ENCODE measurements around the gene NT5M. TPM values are rescaled to one million over a fixed set of nuclear protein-coding genes. Genes with fewer than 3 reads are reported as not detected.

NT5M gene
- total RNA-seq, 2 donors from 2014 or later, result 1.2 to 1.3 TPM

DNA sequence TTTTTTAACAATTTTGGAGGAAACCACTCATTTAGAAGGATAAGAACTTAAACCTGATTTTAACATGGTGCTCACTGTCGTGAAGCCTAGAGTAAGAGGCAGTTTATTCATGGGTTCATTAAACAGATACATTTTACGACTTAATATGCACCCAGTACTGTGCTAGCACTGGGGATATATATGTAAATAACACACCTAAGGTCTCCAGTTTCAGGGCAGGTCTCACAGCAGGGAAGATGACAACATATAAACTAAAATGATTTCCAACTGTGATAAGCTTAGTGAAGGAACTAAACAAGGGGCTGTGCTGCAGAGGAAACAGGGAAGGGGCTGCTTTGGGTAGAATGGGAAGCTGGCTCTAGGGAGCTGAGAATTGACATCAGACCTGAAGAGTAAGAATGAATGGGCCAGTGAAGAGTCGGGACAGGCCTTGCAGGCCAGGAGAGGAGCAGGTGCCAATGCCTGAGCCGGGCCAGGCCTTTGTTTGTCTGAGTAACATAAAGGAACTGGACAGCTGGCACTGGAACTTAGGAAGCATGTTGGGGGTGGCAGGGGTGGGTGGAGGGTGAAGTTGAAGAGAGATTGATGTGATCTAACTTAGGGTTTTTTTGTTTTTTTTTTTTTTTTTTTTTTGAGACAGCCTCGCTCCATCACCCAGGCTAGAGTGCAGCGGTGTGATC is 12.1 kb downstream of the NT5M start:
- no peak overlapping the region for H3K4me3 ChIP-seq
- no peak overlapping the region for H3K27ac ChIP-seq
- intact Hi-C loops (cut with DNase I), result no loop called here
- no peaks in the 10 kb centered on the region for H3K9me3 ChIP-seq
- no peaks in the 10 kb centered on the region for H3K4me1 ChIP-seq
- no peaks in the 10 kb centered on the region for H3K36me3 ChIP-seq
- no peak for DNase-seq
- TF ChIP-seq CTCF (IDR thresholded peaks at IDR 0.05), result no peak
- H3K27me3 ChIP-seq, result no peaks in the 10 kb centered on the region
- H3K9ac ChIP-seq (ENCODE audit: low read depth in 2 of 2, low read length in 2 of 2), result no peak overlapping the region

DNA sequence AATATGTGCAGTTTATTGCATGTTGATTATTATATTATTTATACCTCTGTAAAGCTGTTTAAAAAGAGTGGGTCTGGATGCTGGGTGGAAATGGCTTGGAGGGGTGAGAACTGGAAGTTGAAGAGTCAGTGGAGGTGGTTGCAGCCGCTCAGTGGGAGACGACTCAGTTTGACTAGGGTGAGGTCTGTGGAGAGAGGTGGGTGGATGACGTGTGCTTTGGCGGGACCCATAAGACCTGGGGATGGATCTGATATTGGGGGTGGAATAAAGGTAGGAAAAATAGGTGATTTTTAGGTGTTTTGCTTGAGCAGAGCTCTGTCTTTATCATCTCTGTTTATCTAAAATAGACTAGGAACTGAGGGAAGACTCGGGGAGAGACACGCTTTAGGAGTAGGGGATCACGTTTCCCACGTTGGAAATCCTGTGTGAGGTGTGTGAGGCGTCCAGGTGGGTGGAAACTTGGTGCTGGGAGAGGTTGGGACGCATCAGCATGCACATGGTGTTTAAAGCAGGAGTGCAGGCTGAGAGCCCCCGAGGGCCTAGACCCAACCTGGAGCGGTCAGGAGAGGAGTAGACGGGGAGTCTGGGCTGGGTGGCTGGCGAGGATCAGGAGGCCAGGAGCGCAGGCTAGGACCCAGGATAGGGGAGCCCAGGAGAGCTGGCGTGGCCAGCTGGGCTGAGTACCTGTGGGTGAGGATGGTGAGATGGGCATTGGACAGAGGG is 17.2 kb downstream of the NT5M start:
- Histone ChIP-seq H3K27ac (no peak overlapping the region), H3K4me3 (no peak overlapping the region), H3K9ac (ENCODE audit: low read depth in 2 of 2, low read length in 2 of 2) (no peak overlapping the region), H3K36me3 (no peaks in the 10 kb centered on the region), H3K9me3 (no peaks in the 10 kb centered on the region), H3K4me1 (no peaks in the 10 kb centered on the region), H3K27me3 (no peaks in the 10 kb centered on the region)
- DNase-seq, result no peak
- intact Hi-C loops (cut with DNase I), result no loop called here
- no peak for TF ChIP-seq CTCF (IDR thresholded peaks at IDR 0.05)

GRCh38 chr17:17320911-17321220 is 17.7 kb downstream of the NT5M start:
- no peaks in the 10 kb centered on the region for H3K4me1 ChIP-seq
- no peaks in the 10 kb centered on the region for H3K36me3 ChIP-seq
- no peak for TF ChIP-seq CTCF (IDR thresholded peaks at IDR 0.05)
- H3K4me3 ChIP-seq, result no peak overlapping the region
- H3K27ac ChIP-seq, result no peak overlapping the region
- no peak overlapping the region for H3K9ac ChIP-seq (ENCODE audit: low read depth in 2 of 2, low read length in 2 of 2)
- DNase-seq, result no peak
- intact Hi-C loops (cut with DNase I), result no loop called here
- H3K9me3 ChIP-seq, result no peaks in the 10 kb centered on the region
- no peaks in the 10 kb centered on the region for H3K27me3 ChIP-seq

GRCh38 chr17:17321356-17322025 is 18.3 kb downstream of the NT5M start:
- H3K4me1 ChIP-seq, result no peaks in the 10 kb centered on the region
- DNase-seq, result no peak
- TF ChIP-seq CTCF (IDR thresholded peaks at IDR 0.05), result no peak

DNA sequence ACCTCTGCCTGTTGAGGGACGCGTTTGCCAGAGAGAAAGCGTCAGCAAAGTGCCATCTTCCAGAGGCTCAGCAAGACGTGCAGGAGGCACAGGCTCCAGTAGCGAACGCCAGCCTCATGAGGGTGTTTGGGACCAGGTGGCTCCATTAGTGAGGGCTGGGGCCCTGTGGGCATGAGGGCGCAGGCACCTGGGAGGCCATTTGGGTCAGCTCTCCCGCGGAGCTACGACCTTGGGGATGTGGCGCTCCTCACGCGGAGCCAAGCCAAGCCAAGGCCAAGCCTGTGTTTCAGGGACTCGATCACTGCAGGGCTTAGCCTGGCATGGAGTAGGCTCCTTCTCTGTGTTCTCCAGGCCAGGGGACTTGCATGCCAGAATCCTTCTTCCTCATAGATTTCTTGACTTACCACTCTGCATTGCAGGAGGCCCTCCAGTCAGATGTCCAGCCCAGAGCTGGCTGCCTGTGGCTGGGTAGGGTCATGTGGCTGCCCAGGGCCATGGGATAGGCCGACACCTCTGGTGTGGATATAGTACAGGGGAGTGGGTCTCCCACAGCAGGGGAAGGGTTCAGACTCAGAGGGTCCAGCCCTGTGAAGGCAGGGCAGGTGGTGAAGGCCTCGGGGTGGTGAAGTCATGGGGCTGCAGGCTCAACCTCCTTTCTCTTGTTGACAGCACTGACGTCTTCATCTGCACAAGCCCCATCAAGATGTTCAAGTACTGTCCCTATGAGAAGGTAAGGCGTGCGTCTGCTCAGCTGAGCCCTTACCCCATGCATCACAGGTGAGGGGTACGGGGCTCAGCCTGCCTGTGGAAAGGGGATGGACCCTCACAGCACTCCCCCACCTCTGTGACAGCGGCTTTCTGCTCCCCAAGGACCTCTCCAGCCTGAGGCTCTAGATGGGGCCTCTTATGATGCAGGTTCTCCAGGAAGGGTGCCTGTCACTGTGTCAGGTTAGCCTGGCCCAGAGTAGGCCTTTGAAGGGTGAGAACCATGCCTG is 19.6 kb downstream of the NT5M start:
- intact Hi-C loops (cut with DNase I), result no loop called here
- Histone ChIP-seq H3K4me1 (no peaks in the 10 kb centered on the region), H3K36me3 (no peaks in the 10 kb centered on the region), H3K9me3 (no peaks in the 10 kb centered on the region), H3K4me3 (no peak overlapping the region), H3K27ac (no peak overlapping the region), H3K9ac (ENCODE audit: low read depth in 2 of 2, low read length in 2 of 2) (no peak overlapping the region), H3K27me3 (no peaks in the 10 kb centered on the region)
- no peak for DNase-seq
- TF ChIP-seq CTCF (IDR thresholded peaks at IDR 0.05), result no peak

More at GRCh38 chr17:17321356-17322025, 18.3 kb downstream of the NT5M start:
- Histone ChIP-seq H3K36me3 (no peaks in the 10 kb centered on the region), H3K9me3 (no peaks in the 10 kb centered on the region), H3K9ac (ENCODE audit: low read depth in 2 of 2, low read length in 2 of 2) (no peak overlapping the region), H3K27me3 (no peaks in the 10 kb centered on the region), H3K4me3 (no peak overlapping the region), H3K27ac (no peak overlapping the region)
- intact Hi-C loops (cut with DNase I), result no loop called here

All from colonic mucosa (tissue), 4 donors.